HCT116 (cell line): ENCODE measurements around the gene FPR3.
"Not testable (repeated sequence)": the region's sequence is repeated elsewhere in the genome, so short reads cannot be mapped to it uniquely, and the experiment has no call there.

Experiments
- CTCF ChIP-seq, 3 experiments: fragments of 200-600 bp in 1 of 3; sonication (generic) in 1 of 3; IDR thresholded peaks in 2 of 3; conservative IDR thresholded peaks in 1 of 3; 2 replicates each; pipeline ENCODE4 v1.5.1; 2012 to 2017; ENCODE audit warnings: low read depth in 2 of 3, low read length in 2 of 3, antibody characterized with exemption in 1 of 3, borderline replicate concordance in 1 of 3, control low read depth in 1 of 3, mild to moderate bottlenecking in 1 of 3, mixed read lengths in 1 of 3, mixed run types in 1 of 3, moderate library complexity in 1 of 3; ENCODE audit not compliant: insufficient read depth in 1 of 3
- MAX ChIP-seq: IDR thresholded peaks from 2 replicates; pipeline ENCODE4 v1.6.1; 2012
- POLR2A ChIP-seq: IDR thresholded peaks from 2 replicates; pipeline ENCODE4 v1.7.0; 2011; ENCODE audit warnings: borderline replicate concordance; ENCODE audit not compliant: insufficient read depth, insufficient read length; ENCODE audit errors: extremely low read depth
- RAD21 ChIP-seq: IDR thresholded peaks from 2 replicates; pipeline ENCODE4 v1.6.1; 2012; ENCODE audit warnings: low read depth, mild to moderate bottlenecking
- REST ChIP-seq: IDR thresholded peaks from 2 replicates; pipeline ENCODE4 v1.6.1; 2012; ENCODE audit warnings: low read depth
- SIN3A ChIP-seq: IDR thresholded peaks from 2 replicates; pipeline ENCODE4 v1.6.1; 2012; ENCODE audit warnings: low read depth
- ZFX ChIP-seq: fragments of 450-650 bp; IDR thresholded peaks from 2 replicates; pipeline ENCODE4 v1.6.1; 2017
- ZNF274 ChIP-seq: fragments of 200-500 bp; sonication (Bioruptor generic); IDR thresholded peaks from 2 replicates; pipeline ENCODE4 v1.6.1; 2014; ENCODE audit warnings: mild to moderate bottlenecking, low read depth, low read length, inconsistent platforms

- TF ChIP-seq ZNF274; CTCF (IDR thresholded peaks at IDR 0.05 in 2 of 3, conservative IDR thresholded peaks at IDR 0.05 in 1 of 3; ENCODE audit: borderline replicate concordance in 1 of 3, insufficient read depth in 1 of 3, low read depth in 2 of 3, low read length in 2 of 3); REST; POLR2A; RAD21; SIN3A; MAX; ZFX: not testable (repeated sequence)
Observed at GRCh38 chr19:51806571-51806970, 11.6 kb downstream of the FPR3 start.
